ENCODE results near the gene EFCAB12. TPM values are rescaled to one million over a fixed set of nuclear protein-coding genes. Genes with fewer than 3 reads are reported as not detected.
"Not testable (repeated sequence)": the region's sequence is repeated elsewhere in the genome, so short reads cannot be mapped to it uniquely, and the experiment has no call there.

EFCAB12 gene
- total RNA-seq, 1 experiment from 2014 or later, result 0.71 TPM

GRCh38 chr3:129389572-129389937, 38.9 kb downstream of the EFCAB12 start:
- Histone ChIP-seq H3K36me3 (ENCODE audit: insufficient read depth, low read length, poor library complexity, severe bottlenecking) (peaks cover 24% of the 10 kb centered on the region), H3K4me1 (ENCODE audit: insufficient read depth, low read length, poor library complexity, severe bottlenecking) (no peaks in the 10 kb centered on the region), H3K4me3 (ENCODE audit: low read depth, low read length, poor library complexity, severe bottlenecking) (no peak overlapping the region), H3K27me3 (replicated peaks; ENCODE audit: insufficient read depth, low read depth, low read length, poor library complexity) (no peaks in the 10 kb centered on the region), H3K27ac (ENCODE audit: low read depth, low read length, poor library complexity, severe bottlenecking) (no peak overlapping the region), H3K9me3 (ENCODE audit: low read depth, low read length, poor library complexity, severe bottlenecking) (no peaks in the 10 kb centered on the region)
- no peak for TF ChIP-seq CTCF (conservative IDR thresholded peaks at IDR 0.05; ENCODE audit: low read depth, low read length)
- no peak for TF ChIP-seq EZH2 (IDR thresholded peaks at IDR 0.05; ENCODE audit: borderline replicate concordance, low read depth, low read length, poor library complexity, severe bottlenecking)
- no peak for DNase-seq (ENCODE audit: low spot score)
- ChIA-PET CTCF (no interaction called here), POLR2A (ENCODE audit: low non-redundant PET) (no interaction called here)
- intact Hi-C loops (cut with micrococcal nuclease; ENCODE audit: unreplicated experiment), result no loop called here
- no TSS peak for BruUV-seq (replicated peaks)

GRCh38 chr3:129388791-129389571, 39.5 kb downstream of the EFCAB12 start:
- H3K27me3 ChIP-seq (replicated peaks; ENCODE audit: insufficient read depth, low read depth, low read length, poor library complexity); intact Hi-C loops (cut with micrococcal nuclease; ENCODE audit: unreplicated experiment); POLR2A ChIA-PET (ENCODE audit: low non-redundant PET); H3K9me3 ChIP-seq (ENCODE audit: low read depth, low read length, poor library complexity, severe bottlenecking); H3K27ac ChIP-seq (ENCODE audit: low read depth, low read length, poor library complexity, severe bottlenecking); H3K4me1 ChIP-seq (ENCODE audit: insufficient read depth, low read length, poor library complexity, severe bottlenecking); BruUV-seq (replicated peaks); DNase-seq (ENCODE audit: low spot score); CTCF ChIA-PET; H3K4me3 ChIP-seq (ENCODE audit: low read depth, low read length, poor library complexity, severe bottlenecking): not testable (repeated sequence)
- peaks cover 24% of the 10 kb centered on the region for H3K36me3 ChIP-seq (ENCODE audit: insufficient read depth, low read length, poor library complexity, severe bottlenecking)

- Histone ChIP-seq H3K36me3 (ENCODE audit: insufficient read depth, low read length, poor library complexity, severe bottlenecking) (peaks cover 24% of the 10 kb centered on the region), H3K9me3 (ENCODE audit: low read depth, low read length, poor library complexity, severe bottlenecking) (no peaks in the 10 kb centered on the region), H3K27ac (ENCODE audit: low read depth, low read length, poor library complexity, severe bottlenecking) (no peak overlapping the region), H3K4me3 (ENCODE audit: low read depth, low read length, poor library complexity, severe bottlenecking) (no peak overlapping the region), H3K27me3 (replicated peaks; ENCODE audit: insufficient read depth, low read depth, low read length, poor library complexity) (no peaks in the 10 kb centered on the region), H3K4me1 (ENCODE audit: insufficient read depth, low read length, poor library complexity, severe bottlenecking) (no peaks in the 10 kb centered on the region)
- DNase-seq (ENCODE audit: low spot score), result no peak
- TF ChIP-seq CTCF (conservative IDR thresholded peaks at IDR 0.05; ENCODE audit: low read depth, low read length), result no peak
- no peak for TF ChIP-seq EZH2 (IDR thresholded peaks at IDR 0.05; ENCODE audit: borderline replicate concordance, low read depth, low read length, poor library complexity, severe bottlenecking)
- CTCF ChIA-PET, result interaction anchor here (0.6 kb wide), 1 partner anchor 167 kb away, joined by 8 read pairs; no protein-coding TSS in a partner anchor
- POLR2A ChIA-PET (ENCODE audit: low non-redundant PET), result no interaction called here
- intact Hi-C loops (cut with micrococcal nuclease; ENCODE audit: unreplicated experiment), result no loop called here
- no TSS peak for BruUV-seq (replicated peaks)
Measured at GRCh38 chr3:129387487-129387886, 40.9 kb downstream of the EFCAB12 start.

- Histone ChIP-seq H3K27ac (ENCODE audit: low read depth, low read length, poor library complexity, severe bottlenecking) (no peak overlapping the region), H3K36me3 (ENCODE audit: insufficient read depth, low read length, poor library complexity, severe bottlenecking) (peaks cover 24% of the 10 kb centered on the region), H3K9me3 (ENCODE audit: low read depth, low read length, poor library complexity, severe bottlenecking) (no peaks in the 10 kb centered on the region), H3K4me3 (ENCODE audit: low read depth, low read length, poor library complexity, severe bottlenecking) (no peak overlapping the region), H3K4me1 (ENCODE audit: insufficient read depth, low read length, poor library complexity, severe bottlenecking) (no peaks in the 10 kb centered on the region), H3K27me3 (replicated peaks; ENCODE audit: insufficient read depth, low read depth, low read length, poor library complexity) (no peaks in the 10 kb centered on the region)
- ChIA-PET CTCF (interaction anchor here (0.6 kb wide), 1 partner anchor 167 kb away, joined by 8 read pairs; no protein-coding TSS in a partner anchor), POLR2A (ENCODE audit: low non-redundant PET) (no interaction called here)
- TF ChIP-seq EZH2 (IDR thresholded peaks at IDR 0.05; ENCODE audit: borderline replicate concordance, low read depth, low read length, poor library complexity, severe bottlenecking) (no peak), CTCF (conservative IDR thresholded peaks at IDR 0.05; ENCODE audit: low read depth, low read length) (no peak)
- intact Hi-C loops (cut with micrococcal nuclease; ENCODE audit: unreplicated experiment), result no loop called here
- DNase-seq (ENCODE audit: low spot score), result no peak
- BruUV-seq (replicated peaks), result no TSS peak
Measured at GRCh38 chr3:129386984-129387383, 41.5 kb downstream of the EFCAB12 start.

GRCh38 chr3:129385507-129385906, 42.9 kb downstream of the EFCAB12 start:
- H3K4me3 ChIP-seq (ENCODE audit: low read depth, low read length, poor library complexity, severe bottlenecking); H3K4me1 ChIP-seq (ENCODE audit: insufficient read depth, low read length, poor library complexity, severe bottlenecking); H3K9me3 ChIP-seq (ENCODE audit: low read depth, low read length, poor library complexity, severe bottlenecking); H3K27ac ChIP-seq (ENCODE audit: low read depth, low read length, poor library complexity, severe bottlenecking); BruUV-seq (replicated peaks); POLR2A ChIA-PET (ENCODE audit: low non-redundant PET); DNase-seq (ENCODE audit: low spot score); H3K27me3 ChIP-seq (replicated peaks; ENCODE audit: insufficient read depth, low read depth, low read length, poor library complexity); intact Hi-C loops (cut with micrococcal nuclease; ENCODE audit: unreplicated experiment); CTCF ChIA-PET: not testable (repeated sequence)
- peaks cover 16% of the 10 kb centered on the region for H3K36me3 ChIP-seq (ENCODE audit: insufficient read depth, low read length, poor library complexity, severe bottlenecking)

Data from A673 (cell line).